ENCODE results near the gene PODXL2. TPM values are rescaled to one million over a fixed set of nuclear protein-coding genes. Genes with fewer than 3 reads are reported as not detected.
"Not testable (repeated sequence)": the region's sequence is repeated elsewhere in the genome, so short reads cannot be mapped to it uniquely, and the experiment has no call there.

The PODXL2 gene
- total RNA-seq, 1 experiment from 2014 or later = 33.6 TPM

DNA sequence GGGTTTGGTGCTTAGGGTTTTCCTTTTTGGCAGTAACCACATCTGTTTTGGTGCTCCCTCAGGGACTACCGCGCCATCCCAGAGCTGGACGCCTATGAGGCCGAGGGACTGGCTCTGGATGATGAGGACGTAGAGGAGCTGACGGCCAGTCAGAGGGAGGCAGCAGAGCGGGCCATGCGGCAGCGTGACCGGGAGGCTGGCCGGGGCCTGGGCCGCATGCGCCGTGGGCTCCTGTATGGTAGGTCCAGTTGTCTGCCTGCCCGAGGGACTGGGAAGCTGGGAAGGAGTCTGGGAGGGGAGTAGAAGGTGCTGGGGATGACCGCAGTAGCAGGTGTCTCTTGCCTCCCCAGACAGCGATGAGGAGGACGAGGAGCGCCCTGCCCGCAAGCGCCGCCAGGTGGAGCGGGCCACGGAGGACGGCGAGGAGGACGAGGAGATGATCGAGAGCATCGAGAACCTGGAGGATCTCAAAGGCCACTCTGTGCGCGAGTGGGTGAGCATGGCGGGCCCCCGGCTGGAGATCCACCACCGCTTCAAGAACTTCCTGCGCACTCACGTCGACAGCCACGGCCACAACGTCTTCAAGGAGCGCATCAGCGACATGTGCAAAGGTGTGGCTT, 24.3 kb upstream of the PODXL2 start:
- CTCF ChIA-PET = no interaction called here
- peaks cover 85% of the 10 kb centered on the region for H3K36me3 Mint-ChIP-seq
- POLR2A ChIA-PET = no interaction called here

DNA sequence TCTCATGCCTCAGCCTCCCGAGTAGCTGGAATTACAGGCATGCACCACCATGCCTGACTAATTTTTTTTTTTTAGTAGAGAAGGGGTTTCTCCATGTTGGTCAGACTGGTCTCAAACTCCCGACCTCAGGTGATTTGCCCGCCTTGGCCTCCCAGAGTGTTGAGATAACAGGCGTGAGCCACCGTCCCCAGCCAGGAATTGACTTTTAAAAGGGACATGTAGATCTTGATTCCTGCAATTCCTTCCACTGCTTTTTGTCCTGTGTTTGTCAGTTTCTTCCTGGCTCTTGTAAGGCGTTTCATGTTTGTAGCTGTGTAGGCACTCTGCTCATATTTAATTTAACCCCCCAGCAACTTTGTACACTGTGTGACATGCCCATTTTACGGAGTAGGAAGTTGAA, 23.4 kb upstream of the PODXL2 start:
- CTCF ChIA-PET = interaction anchor here (0.6 kb wide), 1 partner anchor 31 kb away, joined by 5 read pairs; no protein-coding TSS in a partner anchor
- H3K27ac Mint-ChIP-seq; H3K4me1 Mint-ChIP-seq; H3K9me3 Mint-ChIP-seq; ATAC-seq; H3K27me3 Mint-ChIP-seq (ENCODE audit: low read depth); DNase-seq (ENCODE audit: low spot score); H3K4me3 Mint-ChIP-seq; POLR2A ChIA-PET: not testable (repeated sequence)
- H3K36me3 Mint-ChIP-seq = peaks cover 88% of the 10 kb centered on the region

More for the DNA sequence above, 24.3 kb upstream of the PODXL2 start:
- Mint-ChIP-seq H3K4me1 (peaks cover 14% of the 10 kb centered on the region), H3K9me3 (no peaks in the 10 kb centered on the region), H3K27me3 (ENCODE audit: low read depth) (no peaks in the 10 kb centered on the region), H3K4me3 (no peak overlapping the region), H3K27ac (no peak overlapping the region)
- TF ChIP-seq, protein P1, sequence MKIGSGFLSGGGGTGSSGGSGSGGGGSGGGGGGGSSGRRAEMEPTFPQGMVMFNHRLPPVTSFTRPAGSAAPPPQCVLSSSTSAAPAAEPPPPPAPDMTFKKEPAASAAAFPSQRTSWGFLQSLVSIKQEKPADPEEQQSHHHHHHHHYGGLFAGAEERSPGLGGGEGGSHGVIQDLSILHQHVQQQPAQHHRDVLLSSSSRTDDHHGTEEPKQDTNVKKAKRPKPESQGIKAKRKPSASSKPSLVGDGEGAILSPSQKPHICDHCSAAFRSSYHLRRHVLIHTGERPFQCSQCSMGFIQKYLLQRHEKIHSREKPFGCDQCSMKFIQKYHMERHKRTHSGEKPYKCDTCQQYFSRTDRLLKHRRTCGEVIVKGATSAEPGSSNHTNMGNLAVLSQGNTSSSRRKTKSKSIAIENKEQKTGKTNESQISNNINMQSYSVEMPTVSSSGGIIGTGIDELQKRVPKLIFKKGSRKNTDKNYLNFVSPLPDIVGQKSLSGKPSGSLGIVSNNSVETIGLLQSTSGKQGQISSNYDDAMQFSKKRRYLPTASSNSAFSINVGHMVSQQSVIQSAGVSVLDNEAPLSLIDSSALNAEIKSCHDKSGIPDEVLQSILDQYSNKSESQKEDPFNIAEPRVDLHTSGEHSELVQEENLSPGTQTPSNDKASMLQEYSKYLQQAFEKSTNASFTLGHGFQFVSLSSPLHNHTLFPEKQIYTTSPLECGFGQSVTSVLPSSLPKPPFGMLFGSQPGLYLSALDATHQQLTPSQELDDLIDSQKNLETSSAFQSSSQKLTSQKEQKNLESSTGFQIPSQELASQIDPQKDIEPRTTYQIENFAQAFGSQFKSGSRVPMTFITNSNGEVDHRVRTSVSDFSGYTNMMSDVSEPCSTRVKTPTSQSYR (CRISPR knock-in tag; IDR thresholded peaks at IDR 0.05) = no peak
- no peak for TF ChIP-seq ZNF416 (CRISPR knock-in tag; IDR thresholded peaks at IDR 0.05)
- TF ChIP-seq ZNF396 (CRISPR knock-in tag; IDR thresholded peaks at IDR 0.05; ENCODE audit: borderline replicate concordance) = no peak
- TF ChIP-seq FOXP1 (CRISPR knock-in tag; IDR thresholded peaks at IDR 0.05; ENCODE audit: borderline replicate concordance) = no peak
- TF ChIP-seq ZNF219 (CRISPR knock-in tag; IDR thresholded peaks at IDR 0.05; ENCODE audit: borderline replicate concordance) = no peak
- TF ChIP-seq, protein P2, sequence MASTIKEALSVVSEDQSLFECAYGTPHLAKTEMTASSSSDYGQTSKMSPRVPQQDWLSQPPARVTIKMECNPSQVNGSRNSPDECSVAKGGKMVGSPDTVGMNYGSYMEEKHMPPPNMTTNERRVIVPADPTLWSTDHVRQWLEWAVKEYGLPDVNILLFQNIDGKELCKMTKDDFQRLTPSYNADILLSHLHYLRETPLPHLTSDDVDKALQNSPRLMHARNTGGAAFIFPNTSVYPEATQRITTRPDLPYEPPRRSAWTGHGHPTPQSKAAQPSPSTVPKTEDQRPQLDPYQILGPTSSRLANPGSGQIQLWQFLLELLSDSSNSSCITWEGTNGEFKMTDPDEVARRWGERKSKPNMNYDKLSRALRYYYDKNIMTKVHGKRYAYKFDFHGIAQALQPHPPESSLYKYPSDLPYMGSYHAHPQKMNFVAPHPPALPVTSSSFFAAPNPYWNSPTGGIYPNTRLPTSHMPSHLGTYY (CRISPR knock-in tag; IDR thresholded peaks at IDR 0.05) = no peak
- no peak for TF ChIP-seq TEAD4 (CRISPR knock-in tag; IDR thresholded peaks at IDR 0.05)
- no peak for TF ChIP-seq SMAD3 (CRISPR knock-in tag; IDR thresholded peaks at IDR 0.05; ENCODE audit: borderline replicate concordance)
- TF ChIP-seq, protein P3, sequence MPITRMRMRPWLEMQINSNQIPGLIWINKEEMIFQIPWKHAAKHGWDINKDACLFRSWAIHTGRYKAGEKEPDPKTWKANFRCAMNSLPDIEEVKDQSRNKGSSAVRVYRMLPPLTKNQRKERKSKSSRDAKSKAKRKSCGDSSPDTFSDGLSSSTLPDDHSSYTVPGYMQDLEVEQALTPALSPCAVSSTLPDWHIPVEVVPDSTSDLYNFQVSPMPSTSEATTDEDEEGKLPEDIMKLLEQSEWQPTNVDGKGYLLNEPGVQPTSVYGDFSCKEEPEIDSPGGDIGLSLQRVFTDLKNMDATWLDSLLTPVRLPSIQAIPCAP (CRISPR knock-in tag; IDR thresholded peaks at IDR 0.05) = no peak
- TF ChIP-seq, protein P4, sequence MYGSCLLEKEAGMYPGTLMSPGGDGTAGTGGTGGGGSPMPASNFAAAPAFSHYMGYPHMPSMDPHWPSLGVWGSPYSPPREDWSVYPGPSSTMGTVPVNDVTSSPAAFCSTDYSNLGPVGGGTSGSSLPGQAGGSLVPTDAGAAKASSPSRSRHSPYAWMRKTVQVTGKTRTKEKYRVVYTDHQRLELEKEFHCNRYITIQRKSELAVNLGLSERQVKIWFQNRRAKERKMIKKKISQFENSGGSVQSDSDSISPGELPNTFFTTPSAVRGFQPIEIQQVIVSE (CRISPR knock-in tag; IDR thresholded peaks at IDR 0.05; ENCODE audit: borderline replicate concordance) = no peak
- ATAC-seq (no peak), DNase-seq (ENCODE audit: low spot score) (no peak)

DNA sequence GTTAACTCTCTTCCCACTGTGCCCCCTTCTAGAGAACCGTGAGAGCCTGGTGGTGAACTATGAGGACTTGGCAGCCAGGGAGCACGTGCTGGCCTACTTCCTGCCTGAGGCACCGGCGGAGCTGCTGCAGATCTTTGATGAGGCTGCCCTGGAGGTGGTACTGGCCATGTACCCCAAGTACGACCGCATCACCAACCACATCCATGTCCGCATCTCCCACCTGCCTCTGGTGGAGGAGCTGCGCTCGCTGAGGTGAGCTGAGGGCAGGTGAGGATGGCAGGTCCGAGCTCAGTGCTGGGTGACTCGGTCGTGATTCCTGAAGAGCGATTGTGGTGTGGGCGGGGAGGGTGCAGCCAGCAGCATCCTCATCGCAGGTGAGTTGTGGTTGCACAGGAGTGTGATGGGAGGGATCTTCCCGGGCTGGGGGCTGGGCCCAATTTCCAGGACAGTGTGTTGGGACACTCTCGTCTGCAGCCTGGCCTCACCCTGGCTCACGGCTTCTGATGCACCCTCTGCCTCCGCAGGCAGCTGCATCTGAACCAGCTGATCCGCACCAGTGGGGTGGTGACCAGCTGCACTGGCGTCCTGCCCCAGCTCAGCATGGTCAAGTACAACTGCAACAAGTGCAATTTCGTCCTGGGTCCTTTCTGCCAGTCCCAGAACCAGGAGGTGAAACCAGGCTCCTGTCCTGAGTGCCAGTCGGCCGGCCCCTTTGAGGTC, 22.7 kb upstream of the PODXL2 start:
- TF ChIP-seq, protein P5, sequence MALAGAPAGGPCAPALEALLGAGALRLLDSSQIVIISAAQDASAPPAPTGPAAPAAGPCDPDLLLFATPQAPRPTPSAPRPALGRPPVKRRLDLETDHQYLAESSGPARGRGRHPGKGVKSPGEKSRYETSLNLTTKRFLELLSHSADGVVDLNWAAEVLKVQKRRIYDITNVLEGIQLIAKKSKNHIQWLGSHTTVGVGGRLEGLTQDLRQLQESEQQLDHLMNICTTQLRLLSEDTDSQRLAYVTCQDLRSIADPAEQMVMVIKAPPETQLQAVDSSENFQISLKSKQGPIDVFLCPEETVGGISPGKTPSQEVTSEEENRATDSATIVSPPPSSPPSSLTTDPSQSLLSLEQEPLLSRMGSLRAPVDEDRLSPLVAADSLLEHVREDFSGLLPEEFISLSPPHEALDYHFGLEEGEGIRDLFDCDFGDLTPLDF (CRISPR knock-in tag; IDR thresholded peaks at IDR 0.05) = no peak
- TF ChIP-seq ATF1 (CRISPR knock-in tag; IDR thresholded peaks at IDR 0.05) (no peak), SP1 (CRISPR knock-in tag; conservative IDR thresholded peaks at IDR 0.05) (no peak), FOXK1 (CRISPR knock-in tag; IDR thresholded peaks at IDR 0.05) (no peak), TEAD1 (CRISPR knock-in tag; IDR thresholded peaks at IDR 0.05) (no peak), GABPB1 (CRISPR knock-in tag; IDR thresholded peaks at IDR 0.05) (no peak), ZNF232 (CRISPR knock-in tag; IDR thresholded peaks at IDR 0.05) (no peak)
- TF ChIP-seq, protein P6, sequence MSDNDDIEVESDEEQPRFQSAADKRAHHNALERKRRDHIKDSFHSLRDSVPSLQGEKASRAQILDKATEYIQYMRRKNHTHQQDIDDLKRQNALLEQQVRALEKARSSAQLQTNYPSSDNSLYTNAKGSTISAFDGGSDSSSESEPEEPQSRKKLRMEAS (CRISPR knock-in tag; IDR thresholded peaks at IDR 0.05) = no peak
- TF ChIP-seq, protein P7, sequence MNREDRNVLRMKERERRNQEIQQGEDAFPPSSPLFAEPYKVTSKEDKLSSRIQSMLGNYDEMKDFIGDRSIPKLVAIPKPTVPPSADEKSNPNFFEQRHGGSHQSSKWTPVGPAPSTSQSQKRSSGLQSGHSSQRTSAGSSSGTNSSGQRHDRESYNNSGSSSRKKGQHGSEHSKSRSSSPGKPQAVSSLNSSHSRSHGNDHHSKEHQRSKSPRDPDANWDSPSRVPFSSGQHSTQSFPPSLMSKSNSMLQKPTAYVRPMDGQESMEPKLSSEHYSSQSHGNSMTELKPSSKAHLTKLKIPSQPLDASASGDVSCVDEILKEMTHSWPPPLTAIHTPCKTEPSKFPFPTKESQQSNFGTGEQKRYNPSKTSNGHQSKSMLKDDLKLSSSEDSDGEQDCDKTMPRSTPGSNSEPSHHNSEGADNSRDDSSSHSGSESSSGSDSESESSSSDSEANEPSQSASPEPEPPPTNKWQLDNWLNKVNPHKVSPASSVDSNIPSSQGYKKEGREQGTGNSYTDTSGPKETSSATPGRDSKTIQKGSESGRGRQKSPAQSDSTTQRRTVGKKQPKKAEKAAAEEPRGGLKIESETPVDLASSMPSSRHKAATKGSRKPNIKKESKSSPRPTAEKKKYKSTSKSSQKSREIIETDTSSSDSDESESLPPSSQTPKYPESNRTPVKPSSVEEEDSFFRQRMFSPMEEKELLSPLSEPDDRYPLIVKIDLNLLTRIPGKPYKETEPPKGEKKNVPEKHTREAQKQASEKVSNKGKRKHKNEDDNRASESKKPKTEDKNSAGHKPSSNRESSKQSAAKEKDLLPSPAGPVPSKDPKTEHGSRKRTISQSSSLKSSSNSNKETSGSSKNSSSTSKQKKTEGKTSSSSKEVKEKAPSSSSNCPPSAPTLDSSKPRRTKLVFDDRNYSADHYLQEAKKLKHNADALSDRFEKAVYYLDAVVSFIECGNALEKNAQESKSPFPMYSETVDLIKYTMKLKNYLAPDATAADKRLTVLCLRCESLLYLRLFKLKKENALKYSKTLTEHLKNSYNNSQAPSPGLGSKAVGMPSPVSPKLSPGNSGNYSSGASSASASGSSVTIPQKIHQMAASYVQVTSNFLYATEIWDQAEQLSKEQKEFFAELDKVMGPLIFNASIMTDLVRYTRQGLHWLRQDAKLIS (CRISPR knock-in tag; IDR thresholded peaks at IDR 0.05; ENCODE audit: borderline replicate concordance) = no peak
- no peak for DNase-seq (ENCODE audit: low spot score)
- POLR2A ChIA-PET = no interaction called here
- Mint-ChIP-seq H3K4me3 (no peak overlapping the region), H3K9me3 (no peaks in the 10 kb centered on the region), H3K4me1 (peaks cover 6% of the 10 kb centered on the region; the same call in 1 of the 2 replicates), H3K27me3 (ENCODE audit: low read depth) (no peaks in the 10 kb centered on the region), H3K36me3 (peaks cover 90% of the 10 kb centered on the region), H3K27ac (no peak overlapping the region)
- CTCF ChIA-PET = interaction anchor here (0.5 to 0.6 kb wide), 2 partner anchors 31 to 1014 kb away, joined by 4 to 5 read pairs; no protein-coding TSS in a partner anchor
- ATAC-seq = no peak
